Left lung (tissue), 10 donors: ENCODE results near the gene MEIS1. TPM values are rescaled to one million over a fixed set of nuclear protein-coding genes. Genes with fewer than 3 reads are reported as not detected.

ENCODE experiments used
- ATAC-seq: fragments of 200-7000 bp; cut with Tn5 transposase; one replicate; pipeline ENCODE4 v1.9.1; 2020; ENCODE audit warnings: moderate library complexity
- DNase-seq, 4 donors: peaks; one replicate each; pipeline ENCODE4 v3.0.0-alpha.2; 2013 to 2020
- H3K27ac ChIP-seq, 2 donors: fragments of 200-600 bp; sonication (generic) in 1 of 2; one replicate each; pipeline versions ENCODE4 v1.5.0 to v1.8.0; 2020 to 2021
- H3K27me3 ChIP-seq, 2 donors: fragments of 200-600 bp; sonication (generic) in 1 of 2; one replicate each; pipeline versions ENCODE4 v1.5.0 to v1.8.0; 2020 to 2021
- H3K36me3 ChIP-seq, 2 donors: fragments of 200-600 bp; sonication (generic) in 1 of 2; one replicate each; pipeline versions ENCODE4 v1.5.0 to v1.8.0; 2020 to 2021
- H3K4me1 ChIP-seq, 2 donors: fragments of 200-600 bp; one replicate each; pipeline ENCODE4 v1.8.0; 2021
- H3K4me3 ChIP-seq, 2 donors: fragments of 200-600 bp; sonication (generic) in 1 of 2; one replicate each; pipeline versions ENCODE4 v1.5.0 to v1.8.0; 2020 to 2021; ENCODE audit warnings: mild to moderate bottlenecking in 1 of 2
- H3K9me3 ChIP-seq, 2 donors: fragments of 200-600 bp; sonication (generic) in 1 of 2; one replicate each; pipeline versions ENCODE4 v1.5.0 to v1.8.0; 2020 to 2021
- CTCF ChIP-seq, 2 donors: fragments of 200-600 bp; sonication (generic) in 1 of 2; IDR thresholded peaks; one replicate each; pipeline versions ENCODE4 v1.5.0 to v1.8.0; 2021; ENCODE audit warnings: antibody characterized with exemption in 2 of 2
- intact Hi-C, 2 donors: fragments of 100-400 bp; cut with DNase I; formaldehyde crosslinking; loops; one replicate each; pipeline versions ENCODE4 v1.11.2 to v1.14.2; 2022
- polyA plus RNA-seq, 6 donors: library from polyadenylated mRNA; unstranded; fragments of 120-200 nt; gene quantifications; one replicate each; pipeline ENCODE4 v1.2.1, GENCODE V29; 2013; ENCODE audit not compliant: insufficient read length in 6 of 6
- total RNA-seq, 2 donors: library from RNA; stranded (reverse); fragmentation: NEBNext Ultra II Directional; extraction: Animal tissue kit (Norgen Biotek cat#: 25700); gene quantifications; one replicate each; pipeline ENCODE4 v1.2.1, GENCODE V29; 2021
- donor health status: DM: no; HTN: yes; CAD: no.
- donor health status: DM: no; HTN: no; CAD: no.

The MEIS1 gene
- total and polyA plus RNA-seq, 8 donors, result 54.3 to 193 (median 163) TPM

GRCh38 chr2:66507673-66508201 lies 72.8 kb downstream of the MEIS1 start:
- H3K9me3 ChIP-seq, result no peaks in the 10 kb centered on the region
- no peaks in the 10 kb centered on the region for H3K36me3 ChIP-seq
- H3K27ac ChIP-seq, result peak overlapping the region; percentile 11 to 51
- no peak overlapping the region for H3K4me3 ChIP-seq
- no peak for ATAC-seq
- H3K27me3 ChIP-seq, result no peaks in the 10 kb centered on the region
- H3K4me1 ChIP-seq, result peaks cover 11 to 21% of the 10 kb centered on the region in 2 donors
- no peak for TF ChIP-seq CTCF (IDR thresholded peaks at IDR 0.05)
- intact Hi-C loops, result no loop called here
- no peak for DNase-seq

- DNase-seq (no peak), ATAC-seq (no peak)
- intact Hi-C loops, result no loop called here
- Histone ChIP-seq H3K4me1 (peaks cover 11 to 21% of the 10 kb centered on the region in 2 donors), H3K36me3 (no peaks in the 10 kb centered on the region), H3K27me3 (no peaks in the 10 kb centered on the region), H3K9me3 (no peaks in the 10 kb centered on the region), H3K4me3 (no peak overlapping the region), H3K27ac (peak overlapping the region in 1 of 2 donors; percentile 51)
- TF ChIP-seq CTCF (IDR thresholded peaks at IDR 0.05), result no peak
These were observed 73.7 kb downstream of the MEIS1 start for GRCh38 chr2:66508484-66509071.

- Histone ChIP-seq H3K27ac (peak overlapping the region in 1 of 2 donors; percentile 9), H3K4me1 (peaks cover 11 to 21% of the 10 kb centered on the region in 2 donors), H3K4me3 (no peak overlapping the region), H3K27me3 (no peaks in the 10 kb centered on the region), H3K36me3 (no peaks in the 10 kb centered on the region), H3K9me3 (no peaks in the 10 kb centered on the region)
- intact Hi-C loops, result no loop called here
- no peak for TF ChIP-seq CTCF (IDR thresholded peaks at IDR 0.05)
- no peak for DNase-seq
- ATAC-seq, result peak; percentile 53
These were observed 74.4 kb downstream of the MEIS1 start for GRCh38 chr2:66509326-66509811.

- Histone ChIP-seq H3K27me3 (no peaks in the 10 kb centered on the region), H3K27ac (no peak overlapping the region), H3K36me3 (no peaks in the 10 kb centered on the region), H3K4me1 (peaks cover 9 to 21% of the 10 kb centered on the region in 2 donors), H3K9me3 (no peaks in the 10 kb centered on the region), H3K4me3 (no peak overlapping the region)
- no peak for TF ChIP-seq CTCF (IDR thresholded peaks at IDR 0.05)
- ATAC-seq (no peak), DNase-seq (no peak)
- intact Hi-C loops, result no loop called here
These were observed 77.7 kb downstream of the MEIS1 start for GRCh38 chr2:66512626-66513025.

- Histone ChIP-seq H3K4me3 (no peak overlapping the region), H3K27ac (no peak overlapping the region), H3K36me3 (no peaks in the 10 kb centered on the region), H3K9me3 (no peaks in the 10 kb centered on the region), H3K27me3 (no peaks in the 10 kb centered on the region), H3K4me1 (peaks cover 0 to 7% of the 10 kb centered on the region in 2 donors)
- no peak for TF ChIP-seq CTCF (IDR thresholded peaks at IDR 0.05)
- no peak for DNase-seq
- no peak for ATAC-seq
- intact Hi-C loops, result no loop called here
These were observed 80.8 kb downstream of the MEIS1 start for GRCh38 chr2:66515743-66516142.
